ENCODE measurements around the gene NCKAP5. TPM values are rescaled to one million over a fixed set of nuclear protein-coding genes. Genes with fewer than 3 reads are reported as not detected.

Gene NCKAP5
- total RNA-seq, 2 donors from 2014 or later = 2.0 to 7.1 TPM

- intact Hi-C loops (cut with DNase I) = loop anchor here (10.0 kb wide), 1 partner anchor 922 kb away; the partner anchor contains the start of gene NCKAP5
- H3K36me3 ChIP-seq = no peaks in the 10 kb centered on the region
- H3K4me3 ChIP-seq = no peak overlapping the region
- no peak overlapping the region for H3K27ac ChIP-seq
- H3K9me3 ChIP-seq = no peaks in the 10 kb centered on the region
- H3K27me3 ChIP-seq (replicated peaks; ENCODE audit: insufficient read depth) = no peaks in the 10 kb centered on the region
- 71% methylated on average over 2 of the region's 2 CpGs for WGBS
- DNase-seq (ENCODE audit: low spot score) = no peak
- H3K4me1 ChIP-seq (replicated peaks) = no peaks in the 10 kb centered on the region
- TF ChIP-seq, protein P1, sequence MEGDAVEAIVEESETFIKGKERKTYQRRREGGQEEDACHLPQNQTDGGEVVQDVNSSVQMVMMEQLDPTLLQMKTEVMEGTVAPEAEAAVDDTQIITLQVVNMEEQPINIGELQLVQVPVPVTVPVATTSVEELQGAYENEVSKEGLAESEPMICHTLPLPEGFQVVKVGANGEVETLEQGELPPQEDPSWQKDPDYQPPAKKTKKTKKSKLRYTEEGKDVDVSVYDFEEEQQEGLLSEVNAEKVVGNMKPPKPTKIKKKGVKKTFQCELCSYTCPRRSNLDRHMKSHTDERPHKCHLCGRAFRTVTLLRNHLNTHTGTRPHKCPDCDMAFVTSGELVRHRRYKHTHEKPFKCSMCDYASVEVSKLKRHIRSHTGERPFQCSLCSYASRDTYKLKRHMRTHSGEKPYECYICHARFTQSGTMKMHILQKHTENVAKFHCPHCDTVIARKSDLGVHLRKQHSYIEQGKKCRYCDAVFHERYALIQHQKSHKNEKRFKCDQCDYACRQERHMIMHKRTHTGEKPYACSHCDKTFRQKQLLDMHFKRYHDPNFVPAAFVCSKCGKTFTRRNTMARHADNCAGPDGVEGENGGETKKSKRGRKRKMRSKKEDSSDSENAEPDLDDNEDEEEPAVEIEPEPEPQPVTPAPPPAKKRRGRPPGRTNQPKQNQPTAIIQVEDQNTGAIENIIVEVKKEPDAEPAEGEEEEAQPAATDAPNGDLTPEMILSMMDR (IDR thresholded peaks at IDR 0.05) = no peak
- no peak for TF ChIP-seq POLR2A (IDR thresholded peaks at IDR 0.05)
- TF ChIP-seq POLR2AphosphoS5 (IDR thresholded peaks at IDR 0.05) = no peak
Measured at GRCh38 chr2:132642415-132642814, 925.8 kb downstream of the NCKAP5 start.

- Histone ChIP-seq H3K4me1 (replicated peaks) (no peaks in the 10 kb centered on the region), H3K36me3 (no peaks in the 10 kb centered on the region), H3K27ac (no peak overlapping the region), H3K9me3 (no peaks in the 10 kb centered on the region), H3K27me3 (replicated peaks; ENCODE audit: insufficient read depth) (no peaks in the 10 kb centered on the region), H3K4me3 (no peak overlapping the region)
- DNase-seq (ENCODE audit: low spot score) = no peak
- TF ChIP-seq, protein P1 (IDR thresholded peaks at IDR 0.05) = no peak
- TF ChIP-seq POLR2AphosphoS5 (IDR thresholded peaks at IDR 0.05) (no peak), POLR2A (IDR thresholded peaks at IDR 0.05) (no peak)
- intact Hi-C loops (cut with DNase I) = loop anchor here (10.0 kb wide), 1 partner anchor 923 kb away; the partner anchor contains the start of gene NCKAP5
Measured at GRCh38 chr2:132641819-132642218, 926.4 kb downstream of the NCKAP5 start.

DNA sequence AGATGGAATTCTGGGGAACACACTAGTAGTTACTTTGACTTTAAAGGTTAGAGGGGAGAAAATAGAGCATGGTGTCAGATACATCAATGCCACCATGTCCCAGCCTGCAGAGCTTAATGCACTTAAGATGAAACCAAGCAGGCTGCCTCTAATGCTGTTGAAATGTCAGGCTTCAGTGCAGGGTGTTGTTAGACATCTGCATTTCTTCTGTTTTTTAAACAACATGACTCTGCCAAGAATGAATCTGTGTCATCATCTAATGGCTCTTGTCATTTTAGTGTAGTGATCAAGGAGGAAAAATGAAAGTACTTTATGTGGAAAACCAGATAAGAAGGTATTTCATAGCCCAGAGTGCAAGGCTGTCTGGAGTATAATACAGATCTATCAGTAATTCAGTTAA, 928.1 kb downstream of the NCKAP5 start:
- TF ChIP-seq, protein P1 (IDR thresholded peaks at IDR 0.05) = no peak
- no peak for TF ChIP-seq POLR2AphosphoS5 (IDR thresholded peaks at IDR 0.05)
- TF ChIP-seq POLR2A (IDR thresholded peaks at IDR 0.05) = no peak

DNA sequence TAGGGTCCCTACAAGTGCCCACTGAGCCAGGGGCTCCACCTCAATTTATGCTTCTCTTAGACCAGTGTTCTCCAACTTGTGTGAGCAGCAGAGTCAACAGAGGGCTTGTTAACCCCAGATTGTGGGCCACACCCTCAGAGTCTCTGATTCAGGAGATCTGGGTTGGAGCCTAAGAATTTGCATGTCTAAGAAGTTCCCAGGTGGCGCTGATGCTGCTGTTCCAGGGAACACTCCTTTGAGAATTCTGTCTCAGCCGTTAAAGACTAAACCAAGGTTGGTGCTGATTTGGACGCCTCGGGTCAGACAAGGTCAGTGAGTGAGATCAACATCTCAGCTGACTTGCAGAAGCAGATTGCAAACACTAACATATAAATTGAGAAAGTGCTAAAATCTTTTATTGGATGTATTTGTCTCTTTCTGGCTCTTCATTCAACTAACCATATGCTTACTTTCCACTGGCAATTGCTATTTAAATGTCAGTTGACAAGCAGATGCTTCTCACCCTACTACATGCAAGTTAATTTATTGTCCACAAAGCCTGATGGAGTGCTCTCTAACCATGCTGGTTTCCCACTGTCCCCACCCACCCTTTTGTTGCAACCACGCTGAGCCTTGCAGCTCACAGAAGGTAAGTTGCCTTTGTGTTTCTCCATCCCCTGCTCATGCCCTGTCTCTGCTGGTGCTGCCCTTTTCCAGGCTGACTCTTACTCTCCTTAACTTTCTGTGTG, 929.8 kb downstream of the NCKAP5 start:
- TF ChIP-seq, protein P1 (IDR thresholded peaks at IDR 0.05) = no peak
- TF ChIP-seq POLR2A (IDR thresholded peaks at IDR 0.05) = no peak
- TF ChIP-seq POLR2AphosphoS5 (IDR thresholded peaks at IDR 0.05) = no peak
- H3K27ac ChIP-seq = no peak overlapping the region
- H3K27me3 ChIP-seq (replicated peaks; ENCODE audit: insufficient read depth) = no peaks in the 10 kb centered on the region
- 87% methylated on average over 5 of the region's 5 CpGs for WGBS
- intact Hi-C loops (cut with DNase I) = no loop called here
- H3K4me1 ChIP-seq (replicated peaks) = no peaks in the 10 kb centered on the region
- H3K36me3 ChIP-seq = no peaks in the 10 kb centered on the region
- H3K4me3 ChIP-seq = no peak overlapping the region
- DNase-seq (ENCODE audit: low spot score) = no peak
- H3K9me3 ChIP-seq = no peaks in the 10 kb centered on the region

More for the DNA sequence above, 928.1 kb downstream of the NCKAP5 start:
- Histone ChIP-seq H3K27me3 (replicated peaks; ENCODE audit: insufficient read depth) (no peaks in the 10 kb centered on the region), H3K27ac (no peak overlapping the region), H3K4me3 (no peak overlapping the region), H3K4me1 (replicated peaks) (no peaks in the 10 kb centered on the region), H3K9me3 (no peaks in the 10 kb centered on the region), H3K36me3 (no peaks in the 10 kb centered on the region)
- no peak for DNase-seq (ENCODE audit: low spot score)
- intact Hi-C loops (cut with DNase I) = loop anchor here (10.0 kb wide), 1 partner anchor 925 kb away; the partner anchor contains the start of gene NCKAP5

DNA sequence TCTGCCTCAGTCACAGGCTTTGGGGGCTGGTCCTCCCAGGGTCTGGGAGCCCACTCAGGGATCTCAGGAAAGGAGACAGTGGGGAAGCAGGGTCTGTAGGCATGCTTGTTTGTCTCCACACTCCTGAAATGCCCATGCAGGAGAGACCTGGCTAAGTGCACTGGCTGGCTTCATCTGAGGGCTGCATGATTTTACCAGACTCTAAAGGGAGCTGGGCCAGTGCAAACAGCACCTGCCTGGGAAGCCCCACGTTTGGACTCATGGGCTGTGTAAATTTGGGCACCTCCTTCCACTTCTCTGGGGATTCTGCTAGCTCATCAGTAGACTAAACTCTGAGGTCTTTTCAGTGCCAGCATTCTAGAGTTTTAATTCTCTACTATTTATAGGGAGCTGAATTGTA, 931.9 kb downstream of the NCKAP5 start:
- WGBS = 20% methylated on average over 1 of the region's 1 CpG
- H3K9me3 ChIP-seq = no peaks in the 10 kb centered on the region
- DNase-seq (ENCODE audit: low spot score) = no peak
- H3K27ac ChIP-seq = no peak overlapping the region
- no peaks in the 10 kb centered on the region for H3K4me1 ChIP-seq (replicated peaks)
- no peaks in the 10 kb centered on the region for H3K36me3 ChIP-seq
- H3K27me3 ChIP-seq (replicated peaks; ENCODE audit: insufficient read depth) = no peaks in the 10 kb centered on the region
- TF ChIP-seq POLR2A (IDR thresholded peaks at IDR 0.05) (no peak), POLR2AphosphoS5 (IDR thresholded peaks at IDR 0.05) (no peak)
- TF ChIP-seq, protein P1 (IDR thresholded peaks at IDR 0.05) = no peak
- H3K4me3 ChIP-seq = no peak overlapping the region
- intact Hi-C loops (cut with DNase I) = no loop called here

All from prostate gland (tissue), 2 donors.